HTERT RPE-1 (cell line): ENCODE data around the gene ZNF804A.

Source experiments
- in situ Hi-C: fragments of 300-500 bp; cut with MboI; formaldehyde crosslinking; loops from 4 replicates; pipeline ENCODE4 v1.14.3; 2020; ENCODE audit warnings: low sequenced_read_pairs

Gene ZNF804A

DNA sequence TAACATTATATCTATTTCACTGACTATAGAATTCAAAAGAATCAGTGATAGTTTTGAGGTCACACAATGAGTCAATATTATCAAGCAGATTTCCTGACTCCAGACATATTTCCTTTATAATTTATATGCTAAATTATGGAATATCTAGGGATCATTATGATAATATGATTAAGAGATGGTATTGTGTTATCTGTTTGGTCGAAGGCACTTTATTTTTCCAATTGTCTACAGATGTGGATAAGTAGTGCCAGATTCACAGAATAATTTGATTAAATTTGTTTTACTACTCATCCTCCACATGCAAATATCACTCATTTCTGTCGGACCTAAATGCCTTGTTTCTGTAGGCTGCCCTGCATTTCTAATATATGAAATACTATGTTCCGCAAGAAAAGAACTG lies 4.4 kb downstream of the ZNF804A start:
- in situ Hi-C loops: no loop called here

DNA sequence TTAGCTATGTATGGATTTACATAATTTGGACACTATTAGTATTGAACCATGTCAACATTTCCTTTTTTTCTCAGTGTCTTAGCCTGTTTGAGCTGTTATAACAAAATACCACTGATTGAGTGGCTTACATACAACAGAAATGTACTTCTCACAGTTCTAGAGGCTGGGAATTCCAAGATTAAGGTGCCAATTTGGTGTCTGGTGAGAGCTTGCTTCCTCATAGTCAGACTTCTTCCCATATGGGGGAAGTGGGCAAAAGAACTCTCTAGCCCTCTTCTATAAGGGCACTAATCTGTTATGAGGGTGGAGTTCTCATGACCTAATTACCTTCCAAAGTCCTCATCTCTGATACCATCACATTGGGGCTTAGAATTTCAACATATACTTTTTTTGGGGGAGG lies 12.6 kb downstream of the ZNF804A start:
- in situ Hi-C loops: no loop called here

DNA sequence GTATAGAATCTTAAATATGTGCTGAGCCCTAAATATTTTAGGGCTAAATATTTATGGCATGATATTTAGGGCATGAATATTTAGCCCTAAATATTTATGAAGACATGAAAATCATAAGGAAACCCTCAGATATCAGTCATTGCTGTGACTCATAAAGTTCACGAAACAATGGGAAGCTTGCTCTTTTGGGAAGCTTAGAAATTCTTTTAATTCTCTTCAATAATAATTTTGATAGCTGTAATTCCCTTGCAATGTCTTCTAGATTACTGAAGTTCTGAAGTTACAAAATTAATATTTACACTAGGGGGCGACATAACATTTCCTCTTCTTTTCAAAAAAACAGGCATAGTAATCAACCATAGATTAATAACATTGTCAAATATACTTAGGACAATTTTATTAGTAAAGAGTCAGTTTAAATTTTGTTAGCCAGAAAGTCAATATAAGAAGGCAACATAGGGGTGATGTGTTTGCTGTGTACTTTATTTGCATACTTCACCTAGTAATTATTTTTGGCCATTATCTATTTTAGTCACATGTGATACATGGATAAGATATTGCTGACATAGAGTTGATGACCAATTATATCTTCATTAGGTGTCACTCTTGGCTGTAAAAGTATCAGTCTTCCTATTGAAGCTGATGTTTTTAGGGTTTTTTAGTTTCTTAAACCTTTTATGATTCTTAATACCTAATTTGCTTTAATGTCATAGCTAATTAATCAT lies 13.2 kb downstream of the ZNF804A start:
- in situ Hi-C loops: no loop called here

DNA sequence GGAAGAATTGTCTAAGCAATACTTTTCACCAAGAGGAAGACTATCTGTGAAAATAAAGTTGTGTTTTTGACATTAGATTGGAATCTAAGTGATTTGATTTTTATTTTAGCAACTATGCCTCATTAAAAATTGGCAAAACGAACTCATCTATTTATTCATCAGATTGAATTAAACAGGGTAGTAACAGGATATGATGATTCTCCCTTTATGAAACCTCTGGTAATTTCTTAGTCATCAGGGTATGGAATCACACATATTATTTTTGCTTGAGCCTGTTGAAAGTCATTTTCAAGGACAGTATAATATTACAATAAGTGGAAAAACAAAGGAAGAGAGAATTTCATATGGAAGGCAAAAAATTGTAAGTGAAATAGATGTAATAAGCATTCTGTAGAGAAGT lies 22.0 kb downstream of the ZNF804A start:
- in situ Hi-C loops: no loop called here

DNA sequence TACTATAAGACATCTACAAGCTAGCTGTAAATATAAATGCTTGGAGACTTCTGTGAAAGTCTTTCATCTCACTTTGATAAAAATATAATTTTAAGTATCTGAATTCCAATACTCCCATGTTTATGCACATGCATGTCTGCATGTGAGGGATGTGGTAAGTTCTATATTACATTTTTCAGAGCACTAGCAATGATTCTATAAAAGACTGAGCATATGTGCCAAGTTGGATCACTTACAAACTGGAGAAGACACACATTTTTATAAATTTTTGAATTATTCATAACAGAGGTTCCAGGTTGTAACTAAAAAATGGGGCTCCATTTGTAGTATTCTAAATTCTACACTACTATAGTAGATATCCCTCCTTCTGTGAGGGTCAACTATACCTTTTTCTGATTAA lies 26.0 kb downstream of the ZNF804A start:
- in situ Hi-C loops: no loop called here

DNA sequence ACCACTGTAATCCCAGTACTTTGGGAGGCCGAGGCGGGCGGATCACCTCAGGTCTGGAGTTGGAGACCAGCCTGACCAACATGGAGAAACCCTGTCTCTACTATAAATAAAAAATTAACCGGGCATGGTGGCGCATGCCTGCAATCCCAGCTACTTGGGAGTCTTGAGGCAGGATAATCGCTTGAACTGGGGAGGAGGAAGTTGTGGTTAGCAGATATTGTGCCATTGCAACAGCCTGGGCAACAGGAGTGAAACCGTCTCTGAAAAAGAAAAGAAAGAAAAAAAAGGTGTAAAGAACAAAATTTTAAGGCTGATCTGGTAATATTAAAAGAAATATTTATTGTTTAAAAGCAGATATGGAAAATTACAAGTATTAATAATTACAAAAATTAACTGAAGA lies 29.7 kb downstream of the ZNF804A start:
- in situ Hi-C loops: no loop called here

DNA sequence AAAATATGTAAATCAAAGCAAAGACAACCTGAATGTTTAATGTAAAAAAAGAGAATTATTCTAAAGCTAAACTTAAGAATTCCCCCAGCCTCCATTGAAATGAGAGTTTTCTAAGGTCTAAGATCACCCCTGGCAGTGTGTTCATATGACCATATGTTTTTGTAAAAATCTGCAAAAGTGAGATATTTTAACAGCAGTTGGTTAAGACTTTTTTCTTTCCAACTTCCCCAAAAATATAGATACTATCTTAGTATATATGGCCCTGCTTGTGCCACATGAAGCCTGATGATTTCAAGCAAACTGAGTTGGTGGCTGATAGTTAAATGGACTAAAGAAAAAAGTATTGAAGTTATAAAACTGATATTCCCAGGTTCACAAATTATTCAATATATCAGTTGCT lies 35.4 kb downstream of the ZNF804A start:
- in situ Hi-C loops: no loop called here

DNA sequence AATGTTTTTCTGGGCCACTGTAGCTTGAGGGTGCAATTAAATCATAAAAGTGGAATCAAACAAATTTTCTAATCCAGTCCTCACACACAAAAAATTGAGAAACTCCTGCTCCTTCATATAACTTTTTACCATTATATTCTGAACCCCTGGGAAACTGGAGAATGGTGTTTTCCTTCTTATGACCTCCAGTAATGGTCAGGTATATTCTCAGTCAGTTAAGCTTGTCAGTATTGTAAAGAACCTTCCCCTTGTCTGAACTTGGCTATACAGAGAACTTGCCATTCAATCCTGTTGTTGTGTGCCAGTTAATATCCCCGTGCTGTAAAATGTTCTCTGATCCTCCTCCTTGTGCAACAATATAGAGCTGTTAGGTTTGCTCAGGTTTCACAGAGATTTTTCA lies 39.5 kb downstream of the ZNF804A start:
- in situ Hi-C loops: no loop called here

DNA sequence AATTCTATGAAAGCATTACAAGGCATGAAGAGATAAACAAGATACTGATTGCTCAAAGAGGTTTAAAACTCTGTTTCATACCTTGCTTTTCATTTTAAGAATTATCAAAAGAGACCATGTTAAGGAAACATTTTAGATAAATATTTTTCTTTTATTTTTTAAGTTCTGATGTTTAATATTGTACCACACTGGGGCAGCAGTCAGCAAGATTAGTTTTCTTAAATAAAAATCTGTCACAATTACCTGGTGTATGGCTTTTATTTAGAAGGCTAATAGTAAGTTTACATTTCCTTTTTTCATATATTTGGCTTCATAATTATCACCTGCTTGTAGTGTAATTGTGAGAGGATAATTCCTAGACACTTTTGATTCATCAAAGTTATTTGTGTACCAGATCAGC lies 46.4 kb downstream of the ZNF804A start:
- in situ Hi-C loops: no loop called here

DNA sequence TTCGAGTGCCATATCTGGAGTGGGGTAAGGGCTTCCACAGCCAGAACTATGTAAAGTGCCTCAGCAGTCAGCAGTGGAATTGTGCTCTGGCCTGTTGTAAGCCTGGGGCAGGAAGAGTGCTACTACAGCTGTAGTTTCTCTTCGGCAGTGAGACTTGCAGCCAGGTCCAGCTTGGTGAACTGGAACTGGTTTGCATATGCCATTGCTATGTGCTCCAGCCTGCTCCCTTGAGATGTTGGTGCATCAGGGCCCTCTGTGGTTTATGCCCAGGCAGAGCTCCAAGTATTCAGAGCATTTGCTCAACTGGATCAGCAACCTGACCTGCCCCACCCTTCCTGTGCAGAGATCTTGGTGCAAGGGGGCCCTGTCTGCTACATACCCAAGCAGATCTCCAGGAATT lies 47.8 kb downstream of the ZNF804A start:
- in situ Hi-C loops: no loop called here

DNA sequence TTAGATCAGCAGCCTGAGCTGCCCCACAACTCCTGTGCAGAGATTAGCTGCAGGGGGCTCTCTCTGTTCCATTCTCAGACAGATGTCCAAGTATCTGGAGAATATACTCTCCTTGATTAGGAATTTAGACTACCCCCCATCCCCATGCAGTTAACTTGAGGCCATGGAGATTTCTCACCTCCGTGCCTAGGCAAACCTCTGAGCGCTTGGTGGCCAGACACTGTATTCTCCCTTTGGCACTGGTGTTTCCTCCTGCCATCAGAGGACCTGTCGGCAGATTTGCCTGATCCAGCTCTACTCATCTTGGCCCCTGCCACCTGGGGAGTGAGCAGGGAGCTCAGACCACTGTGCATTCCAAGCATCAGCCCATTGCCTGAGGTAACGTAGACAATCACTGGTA lies 48.3 kb downstream of the ZNF804A start:
- in situ Hi-C loops: no loop called here

DNA sequence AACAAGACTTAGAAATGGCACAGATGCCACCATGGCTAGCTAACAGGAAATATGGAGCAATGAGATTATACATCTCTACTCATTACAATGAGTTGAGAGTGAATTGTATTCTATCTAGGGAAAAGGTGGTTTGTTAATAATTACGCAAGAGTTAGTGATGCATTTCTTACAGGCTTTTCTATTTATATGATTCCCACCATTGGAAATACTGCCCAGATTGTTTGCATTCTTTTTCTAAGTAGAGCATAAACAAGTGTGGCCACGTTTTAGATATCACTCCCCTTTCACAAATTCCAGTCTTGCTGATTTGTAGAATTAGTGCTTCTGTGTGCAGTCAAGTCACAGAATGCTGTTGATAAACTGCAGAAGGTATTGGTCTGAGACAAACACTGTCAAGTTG lies 56.6 kb downstream of the ZNF804A start:
- in situ Hi-C loops: no loop called here

DNA sequence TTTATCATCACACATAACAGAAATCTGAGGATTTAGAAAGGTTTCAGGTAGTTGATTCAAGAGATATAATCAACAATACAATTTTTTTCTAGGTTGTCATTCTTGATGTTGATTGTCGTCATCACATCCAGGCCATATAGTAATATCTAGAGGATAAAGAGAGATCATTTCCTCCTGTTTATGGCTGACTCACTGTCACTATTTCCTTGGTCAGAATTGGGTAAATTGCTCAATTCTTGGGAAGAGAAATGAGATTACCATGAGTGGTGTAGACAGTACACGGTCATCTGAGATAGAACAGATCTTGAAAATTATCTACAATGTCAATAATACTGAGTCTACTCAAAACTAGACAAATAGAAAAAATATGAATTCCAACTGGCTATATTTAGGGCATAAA lies 78.8 kb downstream of the ZNF804A start:
- in situ Hi-C loops: no loop called here

DNA sequence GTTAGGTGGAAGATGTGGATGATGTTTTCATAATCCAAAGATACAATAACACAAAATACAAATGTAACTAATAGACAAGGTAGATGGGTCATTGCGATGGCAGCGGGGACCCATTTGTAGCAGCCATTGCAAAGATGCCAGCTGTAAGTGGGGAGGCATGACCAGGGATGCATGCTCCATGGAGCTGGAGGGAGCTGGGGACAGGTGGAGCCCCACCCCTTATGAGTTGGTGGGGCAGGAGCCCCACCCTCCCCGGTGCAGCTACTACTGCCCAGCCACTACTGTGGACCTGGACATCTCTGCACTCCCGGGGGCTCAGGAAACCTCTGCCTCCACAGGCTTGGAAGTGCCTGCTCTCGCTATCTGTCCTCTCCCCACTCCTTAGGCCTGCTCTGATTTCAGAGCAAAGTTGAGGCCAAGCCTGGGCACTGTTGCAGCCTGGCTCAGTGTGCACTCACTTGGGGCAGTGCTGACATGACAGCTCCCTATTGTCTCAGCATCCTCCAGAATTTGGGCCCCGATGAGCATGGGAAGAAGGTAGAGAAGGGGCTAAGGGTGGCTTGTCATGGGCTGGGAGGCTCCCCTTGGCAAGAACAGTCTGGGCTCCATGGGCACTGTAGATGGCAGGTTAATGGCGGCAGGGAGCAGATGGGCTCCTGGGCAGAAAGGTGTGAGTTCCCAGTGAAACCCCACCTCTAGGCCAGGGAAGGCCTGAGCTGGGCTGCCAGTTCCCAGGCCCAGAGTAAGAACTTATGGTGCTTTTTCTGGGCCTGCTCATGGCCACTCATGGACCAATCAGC lies 81.1 kb downstream of the ZNF804A start:
- in situ Hi-C loops: no loop called here

DNA sequence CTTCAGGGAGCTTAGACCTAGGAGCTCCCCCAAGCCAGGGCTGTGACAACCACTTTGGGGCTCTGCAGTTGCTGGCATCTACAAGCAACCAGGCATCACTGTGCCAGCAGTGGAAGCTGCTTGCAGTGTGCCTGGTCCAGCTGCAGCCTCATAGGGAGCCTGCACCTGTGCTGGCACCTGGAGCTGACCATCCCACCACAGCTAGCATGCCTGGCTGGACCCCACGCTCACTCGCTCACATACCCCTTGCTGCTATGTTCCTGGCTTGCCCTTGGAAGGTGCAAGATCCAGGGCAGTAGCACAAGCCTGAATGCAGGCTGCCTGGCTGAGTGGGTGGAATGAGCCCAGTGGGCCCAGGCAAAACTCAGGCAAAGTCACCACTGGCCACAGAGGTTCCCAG lies 82.5 kb downstream of the ZNF804A start:
- in situ Hi-C loops: no loop called here

DNA sequence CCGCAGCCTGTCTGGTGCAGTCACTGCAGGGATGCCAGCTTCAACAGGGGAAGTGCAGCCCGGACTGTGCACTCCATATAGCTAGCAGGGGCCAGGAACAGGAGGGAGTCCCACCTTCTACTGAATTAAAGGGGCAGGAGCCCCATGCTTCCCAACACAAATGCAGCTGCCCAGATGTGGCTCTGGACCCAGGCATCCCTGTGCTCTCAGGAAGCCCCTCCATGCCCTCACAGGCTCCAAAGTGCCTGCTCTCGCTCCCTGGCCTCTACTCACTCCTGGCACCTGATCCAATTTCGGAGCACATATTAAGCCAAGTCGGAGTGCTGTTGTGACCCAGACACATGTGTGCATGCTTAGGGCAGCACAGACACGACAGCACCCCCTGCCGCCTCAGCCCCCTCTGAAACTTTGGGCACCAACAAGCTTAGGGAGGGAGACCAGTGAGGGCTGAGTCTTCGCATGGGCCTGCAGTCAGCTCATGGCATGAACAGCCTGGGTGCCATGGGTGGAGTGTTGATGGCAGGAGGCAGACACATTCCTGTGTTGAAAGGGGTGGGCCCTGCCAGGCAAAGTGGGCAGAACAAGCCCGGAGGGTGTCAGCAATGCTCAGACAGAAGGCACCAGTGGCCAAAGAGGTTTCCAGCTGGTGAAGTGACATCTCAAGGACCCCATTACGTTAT lies 83.5 kb downstream of the ZNF804A start:
- in situ Hi-C loops: no loop called here

DNA sequence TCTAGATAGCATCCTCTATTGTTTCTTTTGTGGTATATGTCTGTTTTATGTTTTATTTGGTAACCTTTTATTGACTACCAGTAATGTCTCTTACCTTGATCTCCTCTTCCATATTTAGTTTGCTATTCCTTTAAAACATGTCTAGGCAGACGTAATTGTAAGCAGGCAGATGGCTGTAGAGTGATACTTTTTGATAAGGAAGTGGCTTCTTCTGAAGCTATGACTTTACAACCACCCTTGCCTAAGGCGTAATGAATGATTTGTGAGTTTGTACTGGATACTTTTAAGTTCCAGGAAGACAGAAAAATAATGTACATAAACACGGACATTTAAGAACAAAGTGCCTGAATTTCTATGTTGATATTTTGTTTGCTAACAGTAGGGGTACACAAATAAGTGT lies 85.6 kb downstream of the ZNF804A start:
- in situ Hi-C loops: no loop called here

DNA sequence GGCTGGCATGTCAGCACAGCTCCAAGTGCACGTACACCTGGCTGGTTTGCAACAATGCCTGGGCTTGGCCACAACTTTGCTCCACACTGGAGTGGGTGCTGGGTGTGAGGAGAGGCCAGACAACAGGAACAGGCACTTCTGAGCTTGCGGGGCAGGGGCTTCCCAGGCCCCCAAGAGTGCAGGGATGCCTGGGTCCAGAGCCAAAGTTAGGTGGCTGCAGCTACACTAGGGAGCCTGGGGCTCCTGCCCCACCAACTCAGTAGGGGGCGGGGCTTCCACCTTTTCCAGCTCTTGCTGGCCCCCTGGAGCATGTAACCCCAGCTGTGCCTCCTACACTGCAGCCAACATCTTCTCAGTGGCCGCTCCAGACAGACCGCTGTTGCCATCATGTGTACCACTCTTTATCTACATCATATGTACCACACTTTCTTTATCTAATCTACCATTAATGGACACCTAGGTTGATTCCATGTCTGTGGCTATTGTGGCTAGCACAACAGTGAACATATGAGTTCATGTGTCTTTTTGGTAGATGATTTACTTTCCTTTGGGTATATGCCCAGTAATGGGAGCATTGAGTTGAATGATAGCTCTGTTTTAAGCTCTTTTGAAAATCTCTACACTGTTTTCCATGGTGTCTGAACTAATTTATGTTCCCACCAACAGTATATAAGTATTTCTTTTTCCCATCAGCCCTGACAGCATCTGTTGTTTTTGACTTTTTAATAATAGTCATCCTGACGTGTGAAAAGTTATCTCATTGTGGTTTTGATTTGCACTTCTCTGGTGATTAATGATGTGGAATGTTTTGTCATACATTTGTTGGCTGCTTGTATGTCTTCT lies 87.9 kb downstream of the ZNF804A start:
- in situ Hi-C loops: no loop called here

DNA sequence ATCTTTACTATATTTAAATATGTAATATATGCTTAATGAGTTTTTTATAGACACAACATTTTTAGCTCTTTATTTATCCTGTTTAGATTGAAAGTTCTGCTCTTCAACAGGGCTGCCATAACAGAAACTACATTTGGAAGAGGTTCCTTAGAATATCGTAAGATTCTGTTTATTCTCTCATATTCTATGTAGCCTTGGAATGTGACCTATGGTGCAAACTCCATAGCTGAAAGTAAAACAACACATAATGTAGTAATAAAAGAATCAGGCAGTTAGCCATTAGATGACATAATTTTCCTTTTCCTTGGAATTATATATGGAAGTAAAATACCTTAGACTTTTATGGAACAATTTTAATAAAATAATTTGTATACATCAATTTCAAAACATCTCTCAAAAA lies 91.3 kb downstream of the ZNF804A start:
- in situ Hi-C loops: no loop called here

DNA sequence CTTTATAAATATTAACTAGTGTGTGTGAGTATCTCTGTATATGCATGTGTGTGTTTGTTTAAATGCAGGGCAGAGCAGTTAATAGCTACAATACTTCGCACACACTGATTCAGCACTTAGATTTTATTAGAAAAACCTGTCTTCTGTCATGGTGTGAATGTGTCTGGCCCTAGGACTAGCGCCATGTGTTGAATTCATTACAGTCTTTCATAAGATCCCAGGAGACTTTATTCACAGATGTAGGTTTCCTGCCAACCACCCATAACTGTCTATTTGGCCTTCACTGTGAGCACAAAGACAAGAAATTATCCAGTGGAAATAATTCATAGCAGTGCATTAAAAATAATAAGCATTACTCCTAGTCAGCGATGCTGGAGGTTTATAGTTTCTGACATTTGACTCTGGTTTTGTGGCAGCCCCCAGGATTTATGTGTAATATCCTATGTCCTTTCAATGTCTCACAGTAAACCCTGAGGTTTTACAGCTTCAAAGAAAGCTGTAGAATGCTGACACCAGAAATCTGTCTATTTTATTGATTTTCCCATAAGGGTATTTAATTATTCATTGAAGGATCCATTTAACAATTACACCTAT lies 93.9 kb downstream of the ZNF804A start:
- in situ Hi-C loops: no loop called here

DNA sequence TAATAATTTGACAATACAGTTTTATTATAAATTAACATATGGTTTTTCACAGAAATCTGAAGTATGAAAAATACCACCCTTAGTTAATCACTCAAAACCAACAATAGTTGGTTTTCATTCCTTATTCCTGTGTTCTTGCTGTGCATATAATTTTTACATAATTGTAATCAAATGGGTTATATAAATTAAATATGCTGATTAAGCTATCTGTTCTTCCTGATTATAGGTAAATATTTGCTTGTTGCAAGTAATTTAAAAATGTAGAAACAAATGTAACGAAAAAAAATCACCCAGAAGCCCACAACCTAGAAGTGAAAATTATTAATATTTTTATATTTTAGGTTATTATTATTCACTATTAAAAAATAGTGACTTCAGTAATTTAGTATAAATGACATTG lies 98.3 kb downstream of the ZNF804A start:
- in situ Hi-C loops: no loop called here
